ENCODE measurements around the gene CDK5. TPM values are rescaled to one million over a fixed set of nuclear protein-coding genes. Genes with fewer than 3 reads are reported as not detected.

The CDK5 gene
- total and polyA plus RNA-seq, 9 of the 15 experiments (the other 6 are each of a cell fraction or from before 2014, with no cell fraction given) = 3.2 to 38.0 (median 27.5) TPM

- TF ChIP-seq KAT7 (CRISPR knock-in tag; IDR thresholded peaks at IDR 0.05; ENCODE audit: borderline replicate concordance) = 0 out of 2 replicates have a peak, but pooled peaks have one; percentile 31
- no peak for TF ChIP-seq ZNF699 (CRISPR knock-in tag; IDR thresholded peaks at IDR 0.05; ENCODE audit: insufficient replicate concordance)
- TF ChIP-seq NFE2L1 (tag; IDR thresholded peaks at IDR 0.05; ENCODE audit: borderline replicate concordance, low read depth) = no peak
- TF ChIP-seq PML (IDR thresholded peaks at IDR 0.05; ENCODE audit: low read length) = no peak
- no peak for TF ChIP-seq PRPF4 (IDR thresholded peaks at IDR 0.05; ENCODE audit: insufficient read depth, low read depth, low read length, poor library complexity, severe bottlenecking)
- TF ChIP-seq MAZ (CRISPR knock-in tag; conservative IDR thresholded peaks at IDR 0.05 in 1 of 2, IDR thresholded peaks at IDR 0.05 in 1 of 2) = no peak; a peak in 1 of 4 replicates
- no peak for TF ChIP-seq MITF (IDR thresholded peaks at IDR 0.05)
- TF ChIP-seq IRF1 (CRISPR knock-in tag; IDR thresholded peaks at IDR 0.05; ENCODE audit: borderline replicate concordance) = no peak
- no peak for TF ChIP-seq ELF4 (CRISPR knock-in tag; IDR thresholded peaks at IDR 0.05)
- no peak for TF ChIP-seq RCOR1 (IDR thresholded peaks at IDR 0.05; ENCODE audit: borderline replicate concordance in 1 of 2, low read depth in 2 of 2, low read length in 2 of 2)
- no peak for TF ChIP-seq ZNF354B (CRISPR knock-in tag; IDR thresholded peaks at IDR 0.05)
- TF ChIP-seq EHMT2 (IDR thresholded peaks at IDR 0.05) = no peak
- TF ChIP-seq SRSF3 (IDR thresholded peaks at IDR 0.05; ENCODE audit: insufficient read depth, low read length) = no peak
- TF ChIP-seq GTF2F1 (IDR thresholded peaks at IDR 0.05; ENCODE audit: low read depth, low read length) = no peak
- TF ChIP-seq ZNF740 (CRISPR knock-in tag; IDR thresholded peaks at IDR 0.05) = peak; percentile 81; the same call in 1 of the 2 replicates
- no peak for TF ChIP-seq ZNF740 (tag; IDR thresholded peaks at IDR 0.05)
- TF ChIP-seq CTCF (IDR thresholded peaks at IDR 0.05 in 2 of 3, conservative IDR thresholded peaks at IDR 0.05 in 1 of 3; ENCODE audit: insufficient read depth in 2 of 3, low read depth in 1 of 3, low read length in 3 of 3) = peak in 1 of 3 experiments; percentile 11; a peak in 1 of 6 replicates
- TF ChIP-seq ZNF280B (CRISPR knock-in tag; IDR thresholded peaks at IDR 0.05) = no peak
- TF ChIP-seq POLR2G (IDR thresholded peaks at IDR 0.05; ENCODE audit: low read depth, low read length) = peak; percentile 68
- TF ChIP-seq BMI1 (IDR thresholded peaks at IDR 0.05; ENCODE audit: low read length) = no peak
Measured at GRCh38 chr7:151039850-151040548, 17.7 kb downstream of the CDK5 start (continued).

Data from K562 (cell line).